ENCODE measurements around the gene INTS3. TPM values are rescaled to one million over a fixed set of nuclear protein-coding genes. Genes with fewer than 3 reads are reported as not detected.

Gene INTS3
- total RNA-seq, 2 donors from 2014 or later = 63.8 to 68.8 TPM

DNA sequence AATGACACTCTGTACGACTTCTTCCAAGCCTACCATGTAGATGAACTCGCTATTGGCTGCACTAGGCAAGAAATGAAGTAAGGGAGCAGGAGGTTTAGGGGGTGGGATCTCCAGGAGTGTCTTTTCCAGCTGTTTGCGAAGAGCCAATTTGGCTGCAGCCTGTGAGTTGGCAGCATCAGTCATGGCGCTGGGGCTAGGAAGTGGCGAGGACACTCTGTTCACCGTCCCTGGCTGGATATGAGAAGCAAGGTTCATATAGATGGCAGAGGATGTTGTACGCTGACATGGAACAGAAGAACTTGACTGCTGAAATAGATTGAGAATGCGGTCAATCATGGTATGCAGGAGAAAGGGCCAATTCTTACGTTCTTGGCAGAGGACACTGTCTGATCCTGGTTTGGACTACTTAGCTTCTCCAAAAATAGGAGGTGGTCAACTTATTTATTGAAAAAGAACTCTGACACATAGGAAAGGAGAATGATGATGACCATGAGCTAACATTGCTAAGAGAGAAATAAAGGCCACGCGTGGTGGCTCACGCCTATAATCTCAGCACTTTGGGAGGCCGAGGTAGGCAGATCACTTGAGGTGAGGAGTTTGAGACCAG, 88.5 kb downstream of the INTS3 start:
- H3K4me1 ChIP-seq (ENCODE audit: control insufficient read depth in 1 of 2, low read depth in 2 of 2) = peaks cover 0 to 13% of the 10 kb centered on the region in 2 donors
- H3K4me3 ChIP-seq = no peak overlapping the region
- peak overlapping the region in 1 of 2 donors; percentile 10 for H3K27ac ChIP-seq
- TF ChIP-seq, protein P1, sequence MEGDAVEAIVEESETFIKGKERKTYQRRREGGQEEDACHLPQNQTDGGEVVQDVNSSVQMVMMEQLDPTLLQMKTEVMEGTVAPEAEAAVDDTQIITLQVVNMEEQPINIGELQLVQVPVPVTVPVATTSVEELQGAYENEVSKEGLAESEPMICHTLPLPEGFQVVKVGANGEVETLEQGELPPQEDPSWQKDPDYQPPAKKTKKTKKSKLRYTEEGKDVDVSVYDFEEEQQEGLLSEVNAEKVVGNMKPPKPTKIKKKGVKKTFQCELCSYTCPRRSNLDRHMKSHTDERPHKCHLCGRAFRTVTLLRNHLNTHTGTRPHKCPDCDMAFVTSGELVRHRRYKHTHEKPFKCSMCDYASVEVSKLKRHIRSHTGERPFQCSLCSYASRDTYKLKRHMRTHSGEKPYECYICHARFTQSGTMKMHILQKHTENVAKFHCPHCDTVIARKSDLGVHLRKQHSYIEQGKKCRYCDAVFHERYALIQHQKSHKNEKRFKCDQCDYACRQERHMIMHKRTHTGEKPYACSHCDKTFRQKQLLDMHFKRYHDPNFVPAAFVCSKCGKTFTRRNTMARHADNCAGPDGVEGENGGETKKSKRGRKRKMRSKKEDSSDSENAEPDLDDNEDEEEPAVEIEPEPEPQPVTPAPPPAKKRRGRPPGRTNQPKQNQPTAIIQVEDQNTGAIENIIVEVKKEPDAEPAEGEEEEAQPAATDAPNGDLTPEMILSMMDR (IDR thresholded peaks at IDR 0.05) = no peak
- no peaks in the 10 kb centered on the region for H3K9me3 ChIP-seq
- DNase-seq (ENCODE audit: low spot score) = no peak
- no peak for ATAC-seq (ENCODE audit: insufficient number of reproducible peaks, low FRiP score, low read depth)
- peaks cover 51% of the 10 kb centered on the region for H3K36me3 ChIP-seq
- H3K27me3 ChIP-seq (replicated peaks; ENCODE audit: insufficient read depth) = no peaks in the 10 kb centered on the region

DNA sequence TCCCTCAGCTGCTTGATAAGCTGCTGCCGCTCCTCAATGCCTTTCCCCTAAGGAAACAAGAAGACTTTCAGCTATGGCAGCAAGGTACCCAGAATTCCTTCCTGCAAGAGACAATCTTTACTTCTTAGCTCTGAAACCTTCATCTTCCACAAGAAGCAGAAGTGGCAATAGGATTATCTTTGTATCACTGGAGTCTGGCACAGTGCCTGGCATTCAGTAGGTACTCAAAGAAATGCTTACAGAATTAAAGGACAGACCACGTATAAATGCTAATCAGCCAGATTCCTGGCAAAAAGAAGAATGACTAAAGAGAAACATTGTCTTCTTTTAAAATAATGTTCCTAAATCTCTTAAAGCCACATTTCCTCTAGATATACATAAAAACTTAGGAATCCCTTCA, 91.0 kb downstream of the INTS3 start:
- Histone ChIP-seq H3K9me3 (no peaks in the 10 kb centered on the region), H3K4me3 (no peak overlapping the region), H3K27me3 (replicated peaks; ENCODE audit: insufficient read depth) (no peaks in the 10 kb centered on the region), H3K27ac (no peak overlapping the region), H3K4me1 (ENCODE audit: control insufficient read depth in 1 of 2, low read depth in 2 of 2) (peaks cover 0 to 13% of the 10 kb centered on the region in 2 donors), H3K36me3 (peaks cover 30% of the 10 kb centered on the region)
- TF ChIP-seq, protein P1 (IDR thresholded peaks at IDR 0.05) = no peak
- no peak for DNase-seq (ENCODE audit: low spot score)
- no peak for ATAC-seq (ENCODE audit: insufficient number of reproducible peaks, low FRiP score, low read depth)

Other genes starting within 250 kb of the INTS3 start
- 100 to 1,000 TPM; 367 to 608 TPM for gene S100A6, start 192.1 kb upstream of the INTS3 start, total RNA-seq
- gene S100A5, start 187.1 kb upstream of the INTS3 start, total RNA-seq = not detected
- 1,000 to 10,000 TPM in 1 of 2 donors, 100 to 1,000 TPM in 1; 514 to 1,429 TPM for gene S100A4, start 182.2 kb upstream of the INTS3 start, total RNA-seq
- gene S100A3, start 178.8 kb upstream of the INTS3 start, total RNA-seq = 10 to 100 TPM in 1 of 2 donors, 1 to 10 TPM in 1; 3.1 to 25.0 TPM
- 1 to 10 TPM; 1.1 to 2.9 TPM for gene S100A2, start 162.2 kb upstream of the INTS3 start, total RNA-seq
- 10 to 100 TPM; 81.1 to 82.3 TPM for gene S100A16, start 114.9 kb upstream of the INTS3 start, total RNA-seq
- 1 to 10 TPM; 4.2 to 4.9 TPM for gene S100A14, start 111.7 kb upstream of the INTS3 start, total RNA-seq
- 10 to 100 TPM; 64.2 to 82.9 TPM for gene S100A13, start 100.5 kb upstream of the INTS3 start, total RNA-seq
- not detected for gene S100A1, start 99.6 kb upstream of the INTS3 start, total RNA-seq
- 10 to 100 TPM; 39.0 to 78.0 TPM for gene CHTOP, start 94.0 kb upstream of the INTS3 start, total RNA-seq
- 10 to 100 TPM; 37.9 to 41.6 TPM for gene SNAPIN, start 69.3 kb upstream of the INTS3 start, total RNA-seq
- gene ILF2, start 57.1 kb upstream of the INTS3 start, total RNA-seq = 10 to 100 TPM; 75.7 to 81.8 TPM
- 100 to 1,000 TPM; 279 to 293 TPM for gene NPR1, start 49.4 kb upstream of the INTS3 start, total RNA-seq
- 100 to 1,000 TPM in 1 of 2 donors, 10 to 100 TPM in 1; 71.7 to 116 TPM for gene SLC27A3, start 47.4 kb downstream of the INTS3 start, total RNA-seq
- 10 to 100 TPM; 22.7 to 31.5 TPM for gene GATAD2B, start 194.9 kb downstream of the INTS3 start, total RNA-seq
- gene DENND4B, start 218.7 kb downstream of the INTS3 start, total RNA-seq = 10 to 100 TPM; 59.0 to 82.7 TPM
- gene CRTC2, start 230.6 kb downstream of the INTS3 start, total RNA-seq = 10 to 100 TPM; 22.6 to 92.7 TPM
- 100 to 1,000 TPM; 102 to 136 TPM for gene SLC39A1, start 235.5 kb downstream of the INTS3 start, total RNA-seq
- gene CREB3L4, start 239.9 kb downstream of the INTS3 start, total RNA-seq = 10 to 100 TPM in 1 of 2 donors, 1 to 10 TPM in 1; 3.2 to 11.1 TPM
- gene JTB, start 249.6 kb downstream of the INTS3 start, total RNA-seq = 100 to 1,000 TPM; 184 to 266 TPM

All from thoracic aorta (tissue), 2 donors.